Heart right ventricle (tissue), 16 donors: ENCODE data around the gene RFX7. TPM values are rescaled to one million over a fixed set of nuclear protein-coding genes. Genes with fewer than 3 reads are reported as not detected.

Experiments used
- ATAC-seq, 8 donors: fragments of 200-7000 bp; cut with Tn5 transposase; one replicate each; pipeline ENCODE4 v1.9.1; 2020; ENCODE audit warnings: mild to moderate bottlenecking in 8 of 8, moderate library complexity in 8 of 8, moderate number of reproducible peaks in 1 of 8
- DNase-seq, 2 donors: peaks; one replicate each; pipeline ENCODE4 v3.0.0-alpha.2; 2020
- H3K27ac ChIP-seq, 10 donors: fragments of 200-600 bp; sonication (generic) in 2 of 10; one replicate each; pipeline versions ENCODE4 v1.5.0 to v1.8.0; 2020 to 2022; ENCODE audit warnings: mild to moderate bottlenecking in 3 of 10
- H3K27me3 ChIP-seq, 7 donors: fragments of 200-600 bp; one replicate each; pipeline ENCODE4 v1.8.0; 2021 to 2022; ENCODE audit warnings: mild to moderate bottlenecking in 2 of 7
- H3K36me3 ChIP-seq, 9 donors: fragments of 200-600 bp; sonication (generic) in 1 of 9; one replicate each; pipeline versions ENCODE4 v1.5.0 to v1.8.0; 2020 to 2022; ENCODE audit warnings: mild to moderate bottlenecking in 2 of 9
- H3K4me1 ChIP-seq, 9 donors: fragments of 200-600 bp; sonication (generic) in 1 of 9; one replicate each; pipeline versions ENCODE4 v1.5.0 to v1.8.0; 2020 to 2022; ENCODE audit warnings: mild to moderate bottlenecking in 4 of 9
- H3K4me3 ChIP-seq, 10 donors: fragments of 200-600 bp; sonication (generic) in 2 of 10; one replicate each; pipeline versions ENCODE4 v1.5.0 to v1.8.0; 2020 to 2022; ENCODE audit warnings: mild to moderate bottlenecking in 7 of 10, moderate library complexity in 2 of 10
- H3K9me3 ChIP-seq, 11 donors: fragments of 200-600 bp in 10 of 11; sonication (generic) in 2 of 11; one replicate each; pipeline versions ENCODE4 v1.5.0 to v1.8.0; 2013 to 2022; ENCODE audit warnings: mild to moderate bottlenecking in 2 of 11, control low read depth in 1 of 11, moderate library complexity in 1 of 11
- WGBS, 2 donors: extraction: QIAGEN DNeasy Blood & Tissue Kit; methylation state at CpG; one replicate each; pipeline ENCODE4 v1.1.7; 2013; ENCODE audit warnings: inconsistent platforms in 1 of 2; 5-methylcytosine and 5-hydroxymethylcytosine counted together
- intact Hi-C, 10 donors: fragments of 100-400 bp; cut with DNase I; formaldehyde crosslinking; loops; one replicate each; pipeline versions ENCODE4 v1.11.1 to v1.14.2; 2022
- polyA plus RNA-seq, 2 donors: library from polyadenylated mRNA; stranded (reverse); fragments of 200-250 nt; gene quantifications; one replicate each; pipeline ENCODE4 v1.2.3, GENCODE V29; 2013
- total RNA-seq, 10 donors: library from RNA; stranded (reverse); fragmentation: NEBNext Ultra II Directional in 3 of 10; extraction: Animal tissue kit (Norgen Biotek cat#: 25700) in 3 of 10; gene quantifications; one replicate each; pipeline versions ENCODE4 v1.2.1 to v1.2.4, GENCODE V29; 2021 to 2023
- TF ChIP-seq, protein P1 (sequence below), 9 donors: fragments of 200-600 bp; sonication (generic) in 2 of 9; IDR thresholded peaks; one replicate each; pipeline versions ENCODE4 v1.5.0 to v1.8.0; 2021 to 2022; ENCODE audit warnings: antibody characterized with exemption in 9 of 9, mild to moderate bottlenecking in 5 of 9, moderate library complexity in 1 of 9
- donor health status: Arrhythmogenic right ventricular cardiomyopathy.
- donor health status: ischemic (EF 13 %, LVEDD 7.1; RV severe dilation, severe dysfunction).
- donor health status: healthy with polysubstance abuse.
- donor health status: DM: no; HTN: yes; CAD: no.
- donor health status: DM: no; HTN: no; CAD: no.
- donor health status: ischemic (EF 25% LVEDD 6.9; RV normal size, moderate dysfunction).
- donor health status: ischemic (EF 25% LVEDD 5.7; RV mildly dilated, moderate dysfunction).
- donor health status: healthy.
- donor health status: DM: yes; HTN: yes; CAD: no.
- donor health status: Ischemic cardiomyopathy.
- donor health status: ischemic (EF 35%, LVEDD 5.7; RV mildly dilated, moderate dysfunction).
- donor health status: nonischemic (EF 11% LVEDD 7.7; RV severe dilation, severe dysfunction).
- donor health status: DM: yes; HTN: yes; CAD: no.
- donor health status: PGD.
- donor health status: ischemic (EF 29% LVEDD 5.4; RV normal size, mild dysfunction).
- donor health status: nonischemic (EF 23%, LVEDD 6.1; RV moderate dilation, normal function).

RFX7 gene
- total and polyA plus RNA-seq, 12 donors: 0.83 to 14.2 (median 8.1) TPM

DNA sequence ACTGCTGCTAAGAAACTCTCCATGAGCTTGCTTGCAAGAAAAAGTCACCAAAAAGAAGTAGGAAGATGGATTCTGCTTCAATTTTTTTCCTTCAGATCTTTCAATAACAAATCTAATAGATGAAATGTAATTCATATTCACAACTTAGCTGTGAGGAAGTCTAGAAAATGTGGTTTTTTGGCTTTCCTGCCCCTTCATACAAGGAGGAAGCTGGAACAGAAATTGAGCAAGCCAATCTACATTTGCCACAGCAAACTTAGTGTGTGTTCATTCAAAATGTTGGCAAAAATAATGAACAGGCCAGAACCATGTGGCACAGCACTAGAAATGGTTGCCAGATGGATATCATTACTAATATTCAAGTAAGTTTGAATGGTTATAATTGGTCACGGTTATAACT is 157.1 kb downstream of the RFX7 start:
- TF ChIP-seq, protein P1, sequence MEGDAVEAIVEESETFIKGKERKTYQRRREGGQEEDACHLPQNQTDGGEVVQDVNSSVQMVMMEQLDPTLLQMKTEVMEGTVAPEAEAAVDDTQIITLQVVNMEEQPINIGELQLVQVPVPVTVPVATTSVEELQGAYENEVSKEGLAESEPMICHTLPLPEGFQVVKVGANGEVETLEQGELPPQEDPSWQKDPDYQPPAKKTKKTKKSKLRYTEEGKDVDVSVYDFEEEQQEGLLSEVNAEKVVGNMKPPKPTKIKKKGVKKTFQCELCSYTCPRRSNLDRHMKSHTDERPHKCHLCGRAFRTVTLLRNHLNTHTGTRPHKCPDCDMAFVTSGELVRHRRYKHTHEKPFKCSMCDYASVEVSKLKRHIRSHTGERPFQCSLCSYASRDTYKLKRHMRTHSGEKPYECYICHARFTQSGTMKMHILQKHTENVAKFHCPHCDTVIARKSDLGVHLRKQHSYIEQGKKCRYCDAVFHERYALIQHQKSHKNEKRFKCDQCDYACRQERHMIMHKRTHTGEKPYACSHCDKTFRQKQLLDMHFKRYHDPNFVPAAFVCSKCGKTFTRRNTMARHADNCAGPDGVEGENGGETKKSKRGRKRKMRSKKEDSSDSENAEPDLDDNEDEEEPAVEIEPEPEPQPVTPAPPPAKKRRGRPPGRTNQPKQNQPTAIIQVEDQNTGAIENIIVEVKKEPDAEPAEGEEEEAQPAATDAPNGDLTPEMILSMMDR (IDR thresholded peaks at IDR 0.05): no peak

DNA sequence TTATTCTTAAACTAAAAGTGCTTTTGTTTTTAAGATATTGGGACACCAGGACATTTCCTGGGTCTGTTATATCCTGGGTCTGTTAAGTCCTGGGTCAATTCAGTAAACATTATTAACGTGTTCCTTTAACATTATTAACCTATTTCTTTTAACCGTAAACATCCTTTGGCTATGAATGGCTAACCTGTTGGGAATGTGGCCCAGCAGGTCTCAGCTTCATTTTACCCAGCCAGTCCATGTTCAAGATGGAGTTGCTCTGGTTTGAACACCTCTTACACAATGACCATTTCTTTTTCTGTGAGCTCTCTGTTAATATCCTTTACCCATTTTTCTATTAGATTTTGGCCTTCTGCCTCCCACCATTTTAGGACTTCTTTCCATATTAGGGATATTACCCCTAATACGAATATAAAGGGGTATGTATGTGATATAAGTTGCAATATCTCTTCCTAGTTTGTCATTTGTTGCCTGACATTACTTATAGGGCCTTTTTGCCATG is 161.4 kb downstream of the RFX7 start:
- 83 to 85% methylated on average over 3 of the region's 3 CpGs for WGBS, 2 donors
- intact Hi-C loops: no loop called here
- TF ChIP-seq, protein P1 (IDR thresholded peaks at IDR 0.05): no peak

More for the DNA sequence above, 157.1 kb downstream of the RFX7 start:
- DNase-seq: no peak
- WGBS, 2 donors: 90 to 92% methylated on average over 1 of the region's 1 CpG
- intact Hi-C loops: no loop called here
- no peak for ATAC-seq
- Histone ChIP-seq H3K4me1 (peaks cover 0 to 7% (median 0%) of the 10 kb centered on the region in 9 donors), H3K27me3 (no peaks in the 10 kb centered on the region), H3K27ac (no peak overlapping the region), H3K4me3 (no peak overlapping the region), H3K9me3 (no peaks in the 10 kb centered on the region), H3K36me3 (peaks cover 0 to 8% (median 0%) of the 10 kb centered on the region in 9 donors)

DNA sequence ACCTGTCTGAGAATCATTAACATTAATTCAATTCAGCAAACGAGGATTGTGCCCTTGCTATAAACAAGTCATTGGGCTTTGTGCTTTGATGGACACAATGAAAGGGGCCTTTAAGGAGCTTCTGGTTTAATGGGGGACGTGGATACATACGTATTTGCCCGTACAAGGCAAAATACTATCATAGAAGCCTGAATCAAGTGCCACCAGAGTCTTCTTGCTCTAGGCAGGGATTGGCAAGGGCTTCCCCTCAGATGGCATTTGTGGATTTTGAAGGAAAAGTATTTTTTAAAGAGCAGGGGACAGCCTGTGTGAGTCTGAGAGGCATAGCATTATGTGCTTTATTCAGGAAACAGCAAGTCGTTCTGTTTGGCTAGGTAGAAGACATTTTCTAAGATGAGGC is 166.6 kb downstream of the RFX7 start:
- H3K27ac ChIP-seq: no peak overlapping the region
- no peaks in the 10 kb centered on the region for H3K4me1 ChIP-seq
- TF ChIP-seq, protein P1 (IDR thresholded peaks at IDR 0.05): no peak
- H3K4me3 ChIP-seq: no peak overlapping the region
- intact Hi-C loops: no loop called here
- H3K9me3 ChIP-seq: no peaks in the 10 kb centered on the region
- DNase-seq: no peak
- no peak for ATAC-seq
- 77 to 78% methylated on average over 5 of the region's 5 CpGs for WGBS, 2 donors
- H3K36me3 ChIP-seq: no peaks in the 10 kb centered on the region
- no peaks in the 10 kb centered on the region for H3K27me3 ChIP-seq

More for the DNA sequence above, 161.4 kb downstream of the RFX7 start:
- H3K27me3 ChIP-seq: no peaks in the 10 kb centered on the region
- no peak overlapping the region for H3K4me3 ChIP-seq
- H3K27ac ChIP-seq: no peak overlapping the region
- no peaks in the 10 kb centered on the region for H3K36me3 ChIP-seq
- peaks cover 0 to 7% (median 0%) of the 10 kb centered on the region in 9 donors for H3K4me1 ChIP-seq
- DNase-seq (no peak), ATAC-seq (no peak)
- no peaks in the 10 kb centered on the region for H3K9me3 ChIP-seq

DNA sequence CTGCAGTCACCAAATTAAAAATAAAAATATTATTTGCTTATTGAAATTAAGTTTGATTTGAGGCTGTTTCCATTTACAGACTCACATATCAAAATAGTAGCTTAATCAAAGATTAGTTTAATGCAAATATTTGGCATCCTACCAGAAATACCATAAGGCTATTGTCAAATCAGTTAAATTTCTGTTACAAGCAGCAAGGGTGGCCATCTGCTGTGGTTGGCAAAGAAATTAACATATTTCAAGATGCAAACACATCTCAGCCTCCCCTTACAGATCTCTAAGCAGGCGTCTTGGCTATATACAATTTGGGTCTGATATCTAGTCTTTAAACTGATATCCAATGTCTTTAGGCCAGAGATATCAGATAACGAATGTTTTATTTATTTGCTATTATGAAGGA is 167.0 kb downstream of the RFX7 start:
- ATAC-seq: no peak
- WGBS, 2 donors: 46 to 53% methylated on average over 2 of the region's 2 CpGs

More for the DNA sequence above, 167.0 kb downstream of the RFX7 start:
- intact Hi-C loops: no loop called here
- H3K36me3 ChIP-seq: no peaks in the 10 kb centered on the region
- H3K4me1 ChIP-seq: no peaks in the 10 kb centered on the region
- H3K4me3 ChIP-seq: no peak overlapping the region
- H3K27ac ChIP-seq: no peak overlapping the region
- no peaks in the 10 kb centered on the region for H3K27me3 ChIP-seq
- DNase-seq: no peak
- TF ChIP-seq, protein P1 (IDR thresholded peaks at IDR 0.05): no peak
- H3K9me3 ChIP-seq: no peaks in the 10 kb centered on the region
